Measurements from ENCODE around the gene DCST1. TPM values are rescaled to one million over a fixed set of nuclear protein-coding genes. Genes with fewer than 3 reads are reported as not detected.

The DCST1 gene
- total RNA-seq, 1 donor from 2014 or later, result not detected

- Mint-ChIP-seq H3K4me3 (peak overlapping the region; percentile 38), H3K27ac (ENCODE audit: unreplicated experiment) (peak overlapping the region; percentile 95), H3K9me3 (no peaks in the 10 kb centered on the region), H3K27me3 (ENCODE audit: low read depth) (no peaks in the 10 kb centered on the region), H3K36me3 (ENCODE audit: low read depth) (no peaks in the 10 kb centered on the region), H3K4me1 (peaks cover 24% of the 10 kb centered on the region)
- DNase-seq (ENCODE audit: low read depth, low spot score), result no peak
- no peak for TF ChIP-seq CTCF (conservative IDR thresholded peaks at IDR 0.05)
These were observed 10.7 kb downstream of the DCST1 start for GRCh38 chr1:155044365-155044764.

- Mint-ChIP-seq H3K36me3 (ENCODE audit: low read depth) (no peaks in the 10 kb centered on the region), H3K27ac (ENCODE audit: unreplicated experiment) (peak overlapping the region; percentile 95), H3K27me3 (ENCODE audit: low read depth) (no peaks in the 10 kb centered on the region), H3K4me1 (peaks cover 31% of the 10 kb centered on the region), H3K4me3 (peak overlapping the region; percentile 38), H3K9me3 (no peaks in the 10 kb centered on the region)
- TF ChIP-seq CTCF (conservative IDR thresholded peaks at IDR 0.05), result peak; percentile 71
- DNase-seq (ENCODE audit: low read depth, low spot score), result peak; percentile 60
These were observed 11.4 kb downstream of the DCST1 start for GRCh38 chr1:155044812-155045657.

- H3K4me1 Mint-ChIP-seq, result peaks cover 45% of the 10 kb centered on the region
- H3K27ac Mint-ChIP-seq (ENCODE audit: unreplicated experiment), result peak overlapping the region; percentile 50
- no peak for TF ChIP-seq CTCF (conservative IDR thresholded peaks at IDR 0.05)
- H3K4me3 Mint-ChIP-seq, result peak overlapping the region; percentile 69
- DNase-seq (ENCODE audit: low read depth, low spot score), result no peak
- no peaks in the 10 kb centered on the region for H3K9me3 Mint-ChIP-seq
- H3K36me3 Mint-ChIP-seq (ENCODE audit: low read depth), result no peaks in the 10 kb centered on the region
- peaks cover 6% of the 10 kb centered on the region for H3K27me3 Mint-ChIP-seq (ENCODE audit: low read depth)
These were observed 15.1 kb downstream of the DCST1 start for GRCh38 chr1:155048449-155049334.

- H3K27ac Mint-ChIP-seq (ENCODE audit: unreplicated experiment), result peak overlapping the region; percentile 97
- no peak for DNase-seq (ENCODE audit: low read depth, low spot score)
- H3K9me3 Mint-ChIP-seq, result no peaks in the 10 kb centered on the region
- peaks cover 6% of the 10 kb centered on the region for H3K27me3 Mint-ChIP-seq (ENCODE audit: low read depth)
- no peak for TF ChIP-seq CTCF (conservative IDR thresholded peaks at IDR 0.05)
- H3K4me1 Mint-ChIP-seq, result peaks cover 38% of the 10 kb centered on the region
- H3K4me3 Mint-ChIP-seq, result peak overlapping the region; percentile 90
- no peaks in the 10 kb centered on the region for H3K36me3 Mint-ChIP-seq (ENCODE audit: low read depth)
These were observed 16.3 kb downstream of the DCST1 start for GRCh38 chr1:155049651-155050559.

Data from neural crest cell (in vitro differentiated cells).